Fibroblast of peridontal ligament (primary cell): ENCODE measurements around the gene HOXB5.

Experiments used
- DNase-seq: peaks from one replicate; pipeline ENCODE4 v3.0.0-alpha.2; 2010; ENCODE audit errors: extremely low read depth

Gene HOXB5

GRCh38 chr17:48589831-48590606 is 3.6 kb downstream of the HOXB5 start, which contains the start of gene HOXB3:
TSS of gene HOXB3 (minus strand) at chr17:48590241. CDS start at chr17:48552474, 37,767 bp downstream.
- DNase-seq, result no peak

- DNase-seq, result no peak
Measured at GRCh38 chr17:48589060-48589830, 4.3 kb downstream of the HOXB5 start.

- no peak for DNase-seq
Measured at GRCh38 chr17:48588528-48588927, 5.1 kb downstream of the HOXB5 start.

GRCh38 chr17:48588074-48588415 is 5.5 kb downstream of the HOXB5 start:
- no peak for DNase-seq

GRCh38 chr17:48587276-48588073 is 6.1 kb downstream of the HOXB5 start:
- DNase-seq, result no peak

- no peak for DNase-seq
Measured at GRCh38 chr17:48586355-48587258, 7.0 kb downstream of the HOXB5 start.

- no peak for DNase-seq
Measured at GRCh38 chr17:48584223-48584741, 9.3 kb downstream of the HOXB5 start.

GRCh38 chr17:48583708-48584222 is 9.8 kb downstream of the HOXB5 start:
- no peak for DNase-seq

GRCh38 chr17:48582750-48583069 is 10.9 kb downstream of the HOXB5 start:
- no peak for DNase-seq

- peak; percentile 8 for DNase-seq
Measured at GRCh38 chr17:48579760-48580554, 13.6 kb downstream of the HOXB5 start.

GRCh38 chr17:48579471-48579759 is 14.2 kb downstream of the HOXB5 start:
- DNase-seq, result peak; percentile 7

GRCh38 chr17:48578616-48579470 is 14.7 kb downstream of the HOXB5 start:
- DNase-seq, result no peak

- no peak for DNase-seq
Measured at GRCh38 chr17:48577946-48578615, 15.5 kb downstream of the HOXB5 start, which contains the start of gene HOXB4. TSS of gene HOXB4 (minus strand) at chr17:48578350. CDS start at chr17:48578319, 31 bp downstream.

- DNase-seq, result no peak
Measured at GRCh38 chr17:48577330-48577945, 16.1 kb downstream of the HOXB5 start.

GRCh38 chr17:48576479-48577309 is 16.9 kb downstream of the HOXB5 start:
- no peak for DNase-seq

- DNase-seq, result no peak
Measured at GRCh38 chr17:48575673-48576478, 17.7 kb downstream of the HOXB5 start.
